Muscle of arm (tissue), 12 donors: Measurements from ENCODE around the gene HNRNPL. TPM values are rescaled to one million over a fixed set of nuclear protein-coding genes. Genes with fewer than 3 reads are reported as not detected.
"Not testable (repeated sequence)": the region's sequence is repeated elsewhere in the genome, so short reads cannot be mapped to it uniquely, and the experiment has no call there.

Source experiments
- DNase-seq: peaks from one replicate; pipeline ENCODE4 v3.0.0-alpha.2; 2013
- polyA plus RNA-seq, 12 donors: library from polyadenylated mRNA; unstranded; fragments of 120-200 nt; gene quantifications; one replicate each; pipeline ENCODE4 v1.2.1, GENCODE V29; 2013; ENCODE audit not compliant: insufficient read length in 12 of 12

Gene HNRNPL
- polyA plus RNA-seq, 12 donors: 251 to 16,091 (median 284) TPM

- DNase-seq: no peak
Observed at GRCh38 chr19:38875656-38876395, 26.0 kb upstream of the HNRNPL start.

GRCh38 chr19:38873400-38873799 lies 23.6 kb upstream of the HNRNPL start:
- not testable (repeated sequence) for DNase-seq

GRCh38 chr19:38870612-38871011 lies 20.8 kb upstream of the HNRNPL start:
- DNase-seq: no peak

GRCh38 chr19:38869836-38870607 lies 20.2 kb upstream of the HNRNPL start:
- no peak for DNase-seq

DNA sequence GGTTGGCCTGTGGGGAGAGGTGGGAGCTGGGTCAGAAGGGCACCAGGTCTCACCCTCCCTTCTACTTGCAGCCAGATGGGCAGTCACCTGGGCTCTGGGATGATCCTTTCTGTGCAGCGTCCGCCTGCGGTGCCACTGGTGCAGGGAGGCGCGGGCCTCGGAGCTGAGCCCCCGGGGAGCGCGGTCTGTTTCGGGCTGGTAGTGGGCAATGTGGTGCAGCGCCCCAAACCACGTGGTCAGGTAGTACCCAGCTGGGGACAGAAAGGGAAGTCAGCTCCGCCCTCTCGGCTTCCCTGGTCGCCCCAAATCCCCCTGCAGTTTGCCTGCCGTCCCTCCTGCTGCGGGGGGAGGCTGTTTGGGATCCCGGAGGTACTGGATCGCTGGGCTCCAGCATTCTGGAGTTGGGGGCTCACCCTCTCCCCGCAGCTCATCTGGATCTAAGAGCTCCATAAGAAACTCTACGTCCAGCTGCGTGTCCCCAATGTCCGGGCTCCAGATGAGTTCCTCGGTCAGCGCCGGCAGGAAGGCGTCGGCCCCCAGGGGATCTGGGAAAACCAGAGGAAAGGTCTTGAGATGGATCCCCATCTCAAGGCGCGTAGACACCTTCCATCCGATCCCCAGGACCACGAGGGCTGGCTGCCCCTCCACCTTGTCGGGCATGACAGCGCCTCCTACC lies 19.5 kb upstream of the HNRNPL start:
- no peak for DNase-seq

- no peak for DNase-seq
Observed at GRCh38 chr19:38868551-38868950, 18.8 kb upstream of the HNRNPL start.

DNA sequence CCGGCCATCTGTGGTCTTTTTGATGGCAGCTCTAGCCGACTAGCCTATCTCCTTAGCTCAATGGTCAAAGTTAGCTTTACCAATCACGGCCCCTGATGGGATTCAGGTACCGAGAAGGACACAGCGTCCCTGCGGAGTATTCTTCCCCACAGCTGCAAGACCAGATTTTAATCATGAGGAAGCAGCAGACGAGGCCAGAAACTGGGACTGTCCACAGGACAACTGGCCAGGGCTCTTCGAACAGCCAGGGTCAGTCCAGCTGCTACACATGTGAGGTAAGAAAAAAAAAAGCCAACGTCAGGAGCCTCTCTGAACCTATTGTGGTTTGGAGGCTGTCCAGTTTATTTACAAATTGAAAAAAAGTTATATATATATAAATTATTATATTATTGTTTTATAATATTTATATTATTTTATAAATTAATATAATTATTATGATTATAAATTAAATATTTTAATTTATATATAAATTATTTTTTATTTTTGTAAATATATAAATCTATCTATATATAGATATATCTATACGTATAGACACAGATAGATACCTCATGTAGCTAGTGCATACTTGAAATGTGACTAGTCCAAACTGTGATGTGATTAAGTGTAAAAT lies 17.5 kb upstream of the HNRNPL start:
- no peak for DNase-seq

- DNase-seq: peak; percentile 84
Observed at GRCh38 chr19:38862321-38863059, 12.7 kb upstream of the HNRNPL start.

- DNase-seq: no peak
Observed at GRCh38 chr19:38861368-38861767, 11.6 kb upstream of the HNRNPL start.

DNA sequence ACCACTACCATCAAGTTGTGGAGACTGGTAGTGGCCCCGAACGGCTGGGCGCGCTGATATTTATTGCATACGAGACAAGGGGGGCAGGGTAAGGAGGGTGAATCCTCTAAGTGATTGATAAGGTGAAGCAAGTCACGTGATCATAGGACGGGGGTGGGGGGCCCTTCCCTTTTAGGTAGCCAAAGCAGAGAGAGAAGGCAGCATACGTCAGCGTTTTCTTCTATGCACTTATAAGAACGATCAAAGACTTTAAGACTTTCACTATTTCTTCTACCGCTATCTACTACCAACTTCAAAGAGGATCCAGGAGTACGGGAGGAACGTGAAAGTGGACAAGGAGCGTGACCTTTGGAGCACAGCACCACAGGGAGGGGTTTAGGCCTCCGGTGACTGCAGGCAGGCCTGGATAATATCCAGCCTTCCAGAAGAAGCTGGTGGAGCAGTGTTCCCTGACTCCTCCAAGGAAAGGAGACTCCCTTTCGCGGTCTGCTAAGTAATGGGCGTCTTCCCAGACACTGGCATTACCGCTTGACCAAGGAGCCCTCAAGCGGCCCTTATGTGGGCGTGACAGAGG lies 9.9 kb upstream of the HNRNPL start:
- not testable (repeated sequence) for DNase-seq

DNA sequence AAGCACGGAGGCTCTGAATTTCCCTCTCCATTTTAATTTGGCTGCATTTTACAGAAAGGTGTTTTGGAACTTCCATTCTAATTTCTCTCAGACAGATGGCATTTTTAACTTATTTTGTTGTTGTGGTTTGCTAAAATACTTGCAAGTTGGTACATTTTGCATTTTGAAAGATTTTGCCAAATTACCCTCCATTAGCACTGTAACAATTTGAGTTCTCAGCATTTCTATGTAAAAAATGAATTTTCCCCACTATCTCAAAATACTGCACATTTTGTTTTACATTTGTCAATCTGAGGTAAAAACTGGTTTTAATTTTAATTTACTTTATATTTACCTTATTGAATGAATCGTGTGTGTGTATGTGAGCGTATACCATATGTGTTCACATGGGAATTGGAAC lies 7.0 kb upstream of the HNRNPL start:
- DNase-seq: no peak

DNA sequence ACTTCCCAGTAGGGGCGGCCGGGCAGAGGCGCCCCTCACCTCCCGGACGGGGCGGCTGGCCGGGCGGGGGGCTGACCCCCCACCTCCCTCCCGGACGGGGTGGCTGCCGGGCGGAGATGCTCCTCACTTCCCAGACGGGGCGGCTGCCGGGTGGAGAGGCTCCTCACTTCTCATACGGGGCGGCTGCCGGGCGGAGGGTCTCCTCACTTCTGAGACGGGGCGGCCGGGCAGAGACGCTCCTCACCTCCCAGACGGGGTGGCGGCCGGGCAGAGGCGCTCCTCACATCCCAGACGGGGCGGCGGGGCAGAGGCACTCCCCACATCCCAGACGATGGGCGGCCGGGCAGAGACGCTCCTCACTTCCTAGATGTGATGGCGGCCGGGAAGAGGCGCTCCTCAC lies 6.0 kb upstream of the HNRNPL start:
- not testable (repeated sequence) for DNase-seq

GRCh38 chr19:38854961-38855360 lies 5.2 kb upstream of the HNRNPL start:
- not testable (repeated sequence) for DNase-seq

- DNase-seq: no peak
Observed at GRCh38 chr19:38853214-38853613, 3.4 kb upstream of the HNRNPL start.

- peak; percentile 59 for DNase-seq
Observed at GRCh38 chr19:38852231-38853044, 2.7 kb upstream of the HNRNPL start.

DNA sequence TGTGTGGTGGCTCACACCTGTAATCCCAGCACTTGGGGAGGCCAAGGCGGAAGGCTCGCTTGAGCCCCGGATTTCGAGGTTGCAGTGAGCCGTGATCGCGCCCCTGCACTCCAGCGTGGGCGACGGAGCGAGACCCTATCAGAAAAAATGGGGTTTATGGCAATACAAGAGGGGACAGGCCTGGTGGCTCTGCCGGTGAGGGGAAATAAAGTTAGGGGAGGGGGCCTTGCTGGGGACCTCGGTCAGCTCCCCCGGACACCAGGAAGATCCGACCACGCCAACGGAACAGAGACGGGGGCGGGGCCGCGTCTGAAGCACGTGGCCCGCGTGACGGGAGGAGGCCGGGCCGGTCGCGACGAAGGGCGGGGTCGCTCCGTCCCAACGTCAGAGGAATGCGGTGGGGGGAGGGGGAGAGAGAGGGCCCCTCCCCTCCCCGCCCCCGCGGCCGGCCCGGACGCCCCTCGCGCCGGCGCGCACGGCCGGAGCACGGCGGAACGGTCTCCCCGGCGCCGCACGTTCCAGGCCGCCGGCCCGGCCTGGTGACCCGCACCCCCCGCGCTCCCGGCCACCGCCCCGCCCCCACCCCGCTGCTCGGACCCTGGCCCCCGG lies 1.9 kb upstream of the HNRNPL start:
- DNase-seq: peak; percentile 96

DNA sequence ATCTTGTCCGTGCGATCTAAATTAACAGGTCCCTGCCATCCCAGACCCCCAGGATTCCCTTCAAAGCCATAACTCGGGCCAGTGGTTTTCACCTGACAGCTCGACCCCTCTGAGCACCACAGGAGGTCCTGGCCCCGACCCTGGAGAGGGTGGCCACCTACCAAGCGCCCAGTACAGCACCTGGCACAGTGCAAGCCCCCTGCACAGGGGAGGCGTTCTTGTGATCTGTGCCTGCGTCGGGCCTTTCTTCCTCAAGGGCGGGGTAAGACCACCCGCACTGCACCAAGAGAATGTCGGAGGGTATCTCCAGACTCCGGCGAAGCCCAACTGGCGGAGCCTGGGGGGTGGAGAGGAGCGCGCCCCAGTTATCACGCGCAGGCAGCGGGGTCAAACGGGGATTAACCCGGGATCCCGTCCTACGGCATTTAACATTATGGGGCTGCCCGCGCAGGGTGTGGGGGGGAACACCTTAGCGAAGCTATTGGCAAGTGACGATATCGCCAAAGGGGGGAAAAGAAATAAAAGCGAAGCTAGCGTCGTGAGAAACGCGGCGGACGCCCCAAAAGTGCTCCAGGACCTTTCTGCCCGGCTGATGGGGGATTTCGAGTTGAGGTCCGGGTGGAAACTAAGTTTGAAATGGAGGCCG lies 1.3 kb upstream of the HNRNPL start:
- no peak for DNase-seq

- peak; percentile 100 for DNase-seq
Observed at GRCh38 chr19:38850436-38850975, 720 bp upstream of the HNRNPL start.
